Testis (tissue), 3 donors: Measurements from ENCODE around the gene ABL2. TPM values are rescaled to one million over a fixed set of nuclear protein-coding genes. Genes with fewer than 3 reads are reported as not detected.
"Not testable (repeated sequence)": the region's sequence is repeated elsewhere in the genome, so short reads cannot be mapped to it uniquely, and the experiment has no call there.

Experiments
- DNase-seq: peaks from one replicate; pipeline ENCODE4 v3.0.0-alpha.2; 2019
- H3K27ac ChIP-seq, 2 donors: fragments of 200-600 bp; sonication (generic); one replicate each; pipeline ENCODE4 v1.5.1; 2019
- H3K27me3 ChIP-seq: fragments of 200-600 bp; sonication (generic); one replicate; pipeline ENCODE4 v1.5.1; 2019
- H3K36me3 ChIP-seq: fragments of 200-600 bp; sonication (generic); one replicate; pipeline ENCODE4 v1.5.1; 2017; ENCODE audit warnings: low read depth; ENCODE audit errors: missing control alignments
- H3K4me1 ChIP-seq: fragments of 200-600 bp; sonication (generic); one replicate; pipeline ENCODE4 v1.5.1; 2019
- H3K4me3 ChIP-seq, 2 donors: fragments of 200-600 bp; sonication (generic); one replicate each; pipeline ENCODE4 v1.5.1; 2017 to 2019
- H3K9me3 ChIP-seq: fragments of 200-600 bp; sonication (generic); one replicate; pipeline ENCODE4 v1.5.1; 2017
- POLR2A ChIP-seq: fragments of 450-650 bp; IDR thresholded peaks from one replicate; pipeline ENCODE4 v1.6.1; 2017; ENCODE audit warnings: antibody characterized with exemption, mild to moderate bottlenecking, moderate library complexity
- WGBS, 2 donors: methylation state at CpG; one replicate each; pipeline ENCODE4 v1.1.5; 2018; 5-methylcytosine and 5-hydroxymethylcytosine counted together
- intact Hi-C: fragments of 100-400 bp; cut with DNase I; formaldehyde crosslinking; loops from one replicate; pipeline ENCODE4 v1.15.1; 2023; ENCODE audit warnings: low total_unique reads
- polyA plus RNA-seq: library from polyadenylated mRNA; stranded (reverse); fragments of 350-450 nt; fragmentation: Illumina TruSeq; extraction: RNeasy Lipid Tissue Mini Kit (QIAGEN cat#74804); gene quantifications from one replicate; pipeline ENCODE4 v1.2.3, GENCODE V29; 2014; ENCODE audit warnings: low read depth, low replicate concordance; ENCODE audit not compliant: insufficient read depth
- total RNA-seq, 2 donors: library from RNA; depleted of rRNA; stranded (reverse); fragments of >200 nt; gene quantifications; one replicate each; pipeline ENCODE4 v1.2.3, GENCODE V29; 2016
- TF ChIP-seq, protein P1 (sequence below), 3 experiments: fragments of 450-650 bp in 2 of 3; fragments of 200-600 bp in 1 of 3; sonication (generic) in 1 of 3; IDR thresholded peaks; one replicate each; pipeline ENCODE4 v1.5.1; 2016 to 2019; ENCODE audit warnings: antibody characterized with exemption in 3 of 3, mild to moderate bottlenecking in 2 of 3, moderate library complexity in 1 of 3

ABL2 gene
- total and polyA plus RNA-seq, 3 donors from 2014 or later: 12.4 to 22.9 (median 21.9) TPM

DNA sequence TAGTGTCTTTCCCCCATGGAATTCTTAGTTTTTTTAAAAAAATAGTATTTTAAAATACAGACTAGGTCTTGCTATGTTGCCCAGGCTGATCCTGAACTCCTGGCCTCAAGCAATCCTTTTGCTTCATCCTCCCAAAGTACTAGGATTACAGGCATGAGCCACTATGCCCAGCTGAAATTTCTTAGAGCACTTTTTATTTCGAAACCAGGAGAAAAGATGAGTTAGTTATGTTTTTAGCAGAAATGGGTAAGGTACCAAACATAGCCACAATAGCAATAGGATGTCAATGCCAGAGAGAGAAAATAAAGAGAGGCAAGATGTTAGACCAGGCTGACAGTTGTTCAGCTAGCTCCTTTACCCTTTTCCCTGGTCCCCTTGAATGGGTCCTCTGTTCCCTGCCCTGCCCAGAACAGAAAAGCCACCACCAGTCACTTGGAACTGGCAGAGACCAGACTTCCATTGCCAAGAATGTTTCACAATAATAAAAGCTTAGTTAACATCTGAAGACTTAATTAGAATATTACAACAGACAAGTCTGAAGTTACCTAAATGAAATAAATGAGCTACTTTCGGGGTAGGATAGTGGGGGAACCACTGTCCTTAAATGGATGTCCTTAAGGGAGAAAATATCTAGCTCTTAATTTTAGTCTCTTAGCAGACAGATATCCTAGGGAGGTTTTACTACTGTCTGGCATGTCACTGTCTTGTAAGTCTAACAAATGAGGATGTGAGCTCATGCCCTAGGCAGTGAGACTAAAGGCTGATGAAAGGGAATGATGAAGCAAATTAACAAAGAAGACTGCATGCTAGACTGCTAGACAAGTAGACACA, 54.3 kb downstream of the ABL2 start:
- TF ChIP-seq POLR2A: no peak
- TF ChIP-seq, protein P1, sequence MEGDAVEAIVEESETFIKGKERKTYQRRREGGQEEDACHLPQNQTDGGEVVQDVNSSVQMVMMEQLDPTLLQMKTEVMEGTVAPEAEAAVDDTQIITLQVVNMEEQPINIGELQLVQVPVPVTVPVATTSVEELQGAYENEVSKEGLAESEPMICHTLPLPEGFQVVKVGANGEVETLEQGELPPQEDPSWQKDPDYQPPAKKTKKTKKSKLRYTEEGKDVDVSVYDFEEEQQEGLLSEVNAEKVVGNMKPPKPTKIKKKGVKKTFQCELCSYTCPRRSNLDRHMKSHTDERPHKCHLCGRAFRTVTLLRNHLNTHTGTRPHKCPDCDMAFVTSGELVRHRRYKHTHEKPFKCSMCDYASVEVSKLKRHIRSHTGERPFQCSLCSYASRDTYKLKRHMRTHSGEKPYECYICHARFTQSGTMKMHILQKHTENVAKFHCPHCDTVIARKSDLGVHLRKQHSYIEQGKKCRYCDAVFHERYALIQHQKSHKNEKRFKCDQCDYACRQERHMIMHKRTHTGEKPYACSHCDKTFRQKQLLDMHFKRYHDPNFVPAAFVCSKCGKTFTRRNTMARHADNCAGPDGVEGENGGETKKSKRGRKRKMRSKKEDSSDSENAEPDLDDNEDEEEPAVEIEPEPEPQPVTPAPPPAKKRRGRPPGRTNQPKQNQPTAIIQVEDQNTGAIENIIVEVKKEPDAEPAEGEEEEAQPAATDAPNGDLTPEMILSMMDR (IDR thresholded peaks at IDR 0.05): no peak
- Histone ChIP-seq H3K4me3 (no peak overlapping the region), H3K4me1 (no peaks in the 10 kb centered on the region), H3K27ac (no peak overlapping the region), H3K9me3 (no peaks in the 10 kb centered on the region), H3K36me3 (no peaks in the 10 kb centered on the region), H3K27me3 (no peaks in the 10 kb centered on the region)
- DNase-seq: no peak
- intact Hi-C loops: no loop called here
- WGBS, 2 donors: 84 to 95% methylated on average over 2 of the region's 2 CpGs

DNA sequence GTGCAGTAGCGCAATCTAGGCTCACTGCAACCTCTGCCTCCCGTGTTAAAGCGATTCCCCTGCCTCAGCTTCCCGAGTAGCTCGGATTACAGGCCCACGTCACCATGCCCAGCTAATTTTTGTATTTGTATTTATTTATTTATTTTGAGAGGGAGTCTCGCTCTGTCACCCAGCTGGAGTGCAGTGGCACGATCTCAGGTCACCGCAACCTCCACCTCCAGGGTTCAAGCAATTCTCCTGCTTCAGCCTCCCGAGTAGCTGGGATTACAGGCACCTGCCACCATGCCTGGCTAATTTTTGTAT, 59.1 kb downstream of the ABL2 start:
- 93 to 99% methylated on average over 10 of the region's 10 CpGs for WGBS, 2 donors
- H3K4me3 ChIP-seq, H3K36me3 ChIP-seq, DNase-seq, H3K27me3 ChIP-seq, H3K9me3 ChIP-seq, H3K4me1 ChIP-seq, intact Hi-C loops, H3K27ac ChIP-seq: not testable (repeated sequence)

DNA sequence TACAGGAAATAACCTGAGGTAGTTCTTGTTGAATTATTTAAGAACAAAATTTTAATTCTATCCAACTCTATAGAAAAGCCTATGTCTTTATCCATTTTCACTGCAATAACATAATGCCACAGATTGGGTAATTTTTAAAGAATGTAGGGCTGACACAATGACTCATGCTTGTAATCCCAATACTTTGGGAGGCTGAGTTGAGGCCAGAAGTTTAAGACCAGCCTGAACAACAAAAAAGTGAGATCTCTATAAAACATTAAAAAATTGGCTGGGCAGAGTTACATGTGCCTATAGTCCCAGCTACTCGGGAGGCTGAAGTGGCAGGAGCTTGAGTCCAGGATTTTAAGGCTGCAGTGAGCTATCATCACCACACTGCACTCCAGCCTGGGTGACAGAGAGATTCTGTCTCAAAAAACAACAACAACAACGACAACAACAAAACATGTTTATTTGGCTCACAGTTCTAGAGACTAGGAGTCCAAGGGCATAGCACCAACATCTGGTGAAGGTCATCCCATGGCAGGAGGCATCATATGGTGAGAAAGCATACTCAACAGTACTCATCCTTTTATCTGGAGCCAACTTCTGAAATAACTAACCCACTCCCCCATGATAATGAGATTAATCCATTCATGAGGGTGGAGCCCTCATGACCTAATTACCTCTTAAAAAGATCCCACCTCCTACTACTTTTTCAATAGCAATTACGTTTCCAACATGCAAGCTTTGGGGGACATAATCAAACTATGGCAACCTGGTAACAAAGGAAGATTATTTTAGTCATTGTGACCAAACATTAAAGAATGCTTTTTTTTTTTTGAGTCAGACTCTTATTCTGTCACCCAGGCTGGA, 59.6 kb downstream of the ABL2 start:
- no peak for TF ChIP-seq POLR2A
- TF ChIP-seq, protein P1 (IDR thresholded peaks at IDR 0.05): no peak
- WGBS, 2 donors: 63 to 66% methylated on average over 3 of the region's 3 CpGs
- intact Hi-C loops: no loop called here
- no peaks in the 10 kb centered on the region for H3K27me3 ChIP-seq
- H3K27ac ChIP-seq: no peak overlapping the region
- H3K4me3 ChIP-seq: no peak overlapping the region
- H3K9me3 ChIP-seq: no peaks in the 10 kb centered on the region
- H3K4me1 ChIP-seq: no peaks in the 10 kb centered on the region
- DNase-seq: no peak
- H3K36me3 ChIP-seq: no peaks in the 10 kb centered on the region

DNA sequence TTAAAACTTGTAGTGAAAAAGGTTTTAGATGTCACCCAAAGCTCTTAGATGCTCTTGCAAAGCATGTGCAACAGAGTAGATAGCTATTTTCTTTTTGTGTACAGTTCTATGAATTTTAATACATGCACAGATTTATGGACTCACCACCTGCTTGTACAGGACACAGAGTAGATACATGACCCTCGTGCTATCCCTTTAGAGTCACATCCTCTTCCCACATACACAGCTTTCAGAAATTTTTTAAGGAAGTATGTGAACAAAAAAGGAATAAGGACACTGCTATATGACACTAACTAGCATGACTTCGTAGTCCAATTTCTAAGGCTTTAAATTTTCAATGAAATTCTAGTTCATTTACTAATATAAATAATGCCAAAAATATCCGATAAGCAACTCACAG, 60.9 kb downstream of the ABL2 start:
- no peaks in the 10 kb centered on the region for H3K4me1 ChIP-seq
- H3K36me3 ChIP-seq: no peaks in the 10 kb centered on the region
- no peaks in the 10 kb centered on the region for H3K9me3 ChIP-seq
- no peak overlapping the region for H3K4me3 ChIP-seq
- H3K27ac ChIP-seq: no peak overlapping the region
- 75 to 80% methylated on average over 3 of the region's 3 CpGs for WGBS, 2 donors
- no peak for TF ChIP-seq POLR2A
- TF ChIP-seq, protein P1 (IDR thresholded peaks at IDR 0.05): no peak
- intact Hi-C loops: no loop called here
- no peak for DNase-seq
- H3K27me3 ChIP-seq: no peaks in the 10 kb centered on the region

DNA sequence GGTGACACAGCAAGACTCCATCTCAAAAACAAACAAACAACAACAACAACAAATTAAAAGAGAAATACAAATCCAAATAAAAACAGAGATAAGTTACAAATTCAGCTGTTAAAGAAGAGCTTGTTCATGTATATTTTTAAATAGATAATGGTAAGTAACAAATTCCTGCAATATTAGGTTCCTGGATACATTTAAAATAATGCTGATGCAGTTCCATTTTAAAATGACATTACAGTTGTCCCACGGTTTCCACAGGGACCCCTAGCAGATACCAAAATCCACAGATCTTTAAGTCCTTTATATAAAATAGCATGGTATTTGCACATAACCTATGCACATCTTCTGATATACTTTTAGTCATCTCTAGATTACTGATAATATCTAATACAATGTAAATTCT, 61.5 kb downstream of the ABL2 start:
- Histone ChIP-seq H3K4me1 (no peaks in the 10 kb centered on the region), H3K27ac (no peak overlapping the region), H3K36me3 (no peaks in the 10 kb centered on the region), H3K9me3 (no peaks in the 10 kb centered on the region), H3K27me3 (no peaks in the 10 kb centered on the region), H3K4me3 (no peak overlapping the region)
- TF ChIP-seq, protein P1 (IDR thresholded peaks at IDR 0.05): no peak
- no peak for TF ChIP-seq POLR2A
- WGBS, 2 donors: 89 to 90% methylated on average over 1 of the region's 1 CpG
- no peak for DNase-seq
- intact Hi-C loops: no loop called here
